Upper lobe of left lung (tissue), 4 donors: ENCODE results near the gene EGFR.

ENCODE experiments used
- POLR2A ChIP-seq, 4 donors: fragments of 450-650 bp; IDR thresholded peaks; one replicate each; pipeline ENCODE4 v1.5.1; 2016 to 2017; ENCODE audit warnings: antibody characterized with exemption in 4 of 4, mild to moderate bottlenecking in 2 of 4
- TF ChIP-seq, protein P1 (sequence below), 6 experiments: fragments of 450-650 bp in 4 of 6; fragments of 200-600 bp in 2 of 6; sonication (generic) in 2 of 6; IDR thresholded peaks; one replicate each; pipeline ENCODE4 v1.5.1; 2016 to 2019; ENCODE audit warnings: antibody characterized with exemption in 6 of 6

DNA sequence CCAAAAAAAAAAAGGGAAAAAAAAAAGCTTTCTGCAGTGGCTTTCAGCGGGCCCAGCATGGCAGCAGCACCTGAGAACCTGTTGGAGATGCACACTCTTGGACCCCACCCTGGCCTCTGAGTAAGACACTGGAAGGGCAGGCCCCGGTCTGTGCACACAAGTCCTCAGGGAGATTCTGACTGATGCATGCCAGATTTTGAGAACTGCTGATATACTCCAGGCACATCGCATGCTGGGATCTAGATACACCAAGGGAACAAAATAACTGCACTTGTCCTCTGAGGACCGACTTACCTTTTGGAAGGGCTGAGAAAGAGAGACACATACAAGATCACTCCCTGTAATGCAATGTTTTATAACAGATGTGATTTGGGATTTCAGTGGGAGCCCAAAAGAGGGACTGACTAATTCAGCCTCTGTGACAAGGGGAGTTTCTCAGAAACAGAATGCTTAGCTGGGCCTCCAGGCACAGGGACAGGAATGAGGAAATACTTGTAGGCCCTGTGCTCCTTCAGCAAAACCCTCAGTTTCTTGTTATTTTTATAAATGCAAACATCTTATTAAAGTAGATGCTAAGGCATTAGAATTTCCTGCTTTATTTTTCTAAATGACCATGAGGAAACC lies 8.2 kb downstream of the EGFR start:
- TF ChIP-seq, protein P1, sequence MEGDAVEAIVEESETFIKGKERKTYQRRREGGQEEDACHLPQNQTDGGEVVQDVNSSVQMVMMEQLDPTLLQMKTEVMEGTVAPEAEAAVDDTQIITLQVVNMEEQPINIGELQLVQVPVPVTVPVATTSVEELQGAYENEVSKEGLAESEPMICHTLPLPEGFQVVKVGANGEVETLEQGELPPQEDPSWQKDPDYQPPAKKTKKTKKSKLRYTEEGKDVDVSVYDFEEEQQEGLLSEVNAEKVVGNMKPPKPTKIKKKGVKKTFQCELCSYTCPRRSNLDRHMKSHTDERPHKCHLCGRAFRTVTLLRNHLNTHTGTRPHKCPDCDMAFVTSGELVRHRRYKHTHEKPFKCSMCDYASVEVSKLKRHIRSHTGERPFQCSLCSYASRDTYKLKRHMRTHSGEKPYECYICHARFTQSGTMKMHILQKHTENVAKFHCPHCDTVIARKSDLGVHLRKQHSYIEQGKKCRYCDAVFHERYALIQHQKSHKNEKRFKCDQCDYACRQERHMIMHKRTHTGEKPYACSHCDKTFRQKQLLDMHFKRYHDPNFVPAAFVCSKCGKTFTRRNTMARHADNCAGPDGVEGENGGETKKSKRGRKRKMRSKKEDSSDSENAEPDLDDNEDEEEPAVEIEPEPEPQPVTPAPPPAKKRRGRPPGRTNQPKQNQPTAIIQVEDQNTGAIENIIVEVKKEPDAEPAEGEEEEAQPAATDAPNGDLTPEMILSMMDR (IDR thresholded peaks at IDR 0.05) = no peak
- TF ChIP-seq POLR2A (IDR thresholded peaks at IDR 0.05) = no peak
